ENCODE measurements around the gene ANKRD52. TPM values are rescaled to one million over a fixed set of nuclear protein-coding genes. Genes with fewer than 3 reads are reported as not detected.
A peak's percentile ranks its signal among the peaks of the same experiment; 100 is the strongest.

The ANKRD52 gene
- total and polyA plus RNA-seq, 12 donors = 8.4 to 86.8 (median 28.7) TPM

DNA sequence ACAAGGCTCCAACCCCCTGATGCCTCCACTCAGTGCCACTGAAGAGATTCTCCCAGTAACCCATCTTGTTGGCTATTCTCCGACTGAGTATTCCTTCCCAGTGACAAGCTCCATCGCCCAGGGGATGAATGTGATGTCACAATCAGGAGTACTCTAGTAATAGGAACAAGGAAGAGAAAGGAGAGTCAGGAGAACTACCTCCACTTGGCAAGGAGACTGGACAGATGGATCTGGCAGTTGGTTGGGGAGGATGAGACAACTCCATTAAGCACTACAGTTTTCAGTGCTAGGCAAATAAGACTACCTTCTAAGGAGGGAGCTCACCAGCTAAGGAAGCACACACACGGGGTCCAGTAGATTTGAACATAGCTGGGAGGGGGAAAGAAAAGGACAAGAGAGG lies 41.7 kb downstream of the ANKRD52 start:
- Histone ChIP-seq H3K27ac (no peak overlapping the region), H3K9me3 (replicated peaks in 1 of 3) (no peaks in the 10 kb centered on the region), H3K27me3 (no peaks in the 10 kb centered on the region), H3K36me3 (replicated peaks in 1 of 2) (peaks cover 0 to 48% of the 10 kb centered on the region in 2 donors), H3K4me3 (no peak overlapping the region), H3K4me1 (replicated peaks in 1 of 2) (peaks cover 10 to 13% of the 10 kb centered on the region in 2 donors)
- intact Hi-C loops (cut with DNase I) = no loop called here
- TF ChIP-seq, protein P1, sequence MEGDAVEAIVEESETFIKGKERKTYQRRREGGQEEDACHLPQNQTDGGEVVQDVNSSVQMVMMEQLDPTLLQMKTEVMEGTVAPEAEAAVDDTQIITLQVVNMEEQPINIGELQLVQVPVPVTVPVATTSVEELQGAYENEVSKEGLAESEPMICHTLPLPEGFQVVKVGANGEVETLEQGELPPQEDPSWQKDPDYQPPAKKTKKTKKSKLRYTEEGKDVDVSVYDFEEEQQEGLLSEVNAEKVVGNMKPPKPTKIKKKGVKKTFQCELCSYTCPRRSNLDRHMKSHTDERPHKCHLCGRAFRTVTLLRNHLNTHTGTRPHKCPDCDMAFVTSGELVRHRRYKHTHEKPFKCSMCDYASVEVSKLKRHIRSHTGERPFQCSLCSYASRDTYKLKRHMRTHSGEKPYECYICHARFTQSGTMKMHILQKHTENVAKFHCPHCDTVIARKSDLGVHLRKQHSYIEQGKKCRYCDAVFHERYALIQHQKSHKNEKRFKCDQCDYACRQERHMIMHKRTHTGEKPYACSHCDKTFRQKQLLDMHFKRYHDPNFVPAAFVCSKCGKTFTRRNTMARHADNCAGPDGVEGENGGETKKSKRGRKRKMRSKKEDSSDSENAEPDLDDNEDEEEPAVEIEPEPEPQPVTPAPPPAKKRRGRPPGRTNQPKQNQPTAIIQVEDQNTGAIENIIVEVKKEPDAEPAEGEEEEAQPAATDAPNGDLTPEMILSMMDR (IDR thresholded peaks at IDR 0.05) = no peak
- no peak for TF ChIP-seq POLR2A (IDR thresholded peaks at IDR 0.05)
- no peak for DNase-seq
- WGBS, 4 donors = 73 to 89% (median 81%) methylated on average over 3 of the region's 3 CpGs

DNA sequence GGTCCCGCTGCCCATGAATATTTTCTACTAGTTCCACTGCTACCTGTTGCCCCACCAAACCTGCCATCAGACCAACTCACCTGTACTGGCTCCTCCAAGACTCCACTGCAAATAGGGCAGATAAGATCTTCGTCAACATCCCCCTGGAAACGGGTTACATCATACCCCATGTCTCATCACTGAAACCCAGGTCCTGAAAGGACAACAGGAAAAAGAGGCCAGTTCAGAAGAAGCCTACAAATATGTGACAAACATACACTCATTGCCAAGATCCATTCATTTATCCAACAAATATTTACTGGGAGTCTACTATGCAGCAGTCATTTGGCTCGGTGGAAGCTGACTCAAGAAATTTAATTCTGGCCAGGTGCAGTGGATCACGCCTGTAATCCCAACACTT lies 44.3 kb downstream of the ANKRD52 start:
- Histone ChIP-seq H3K4me3 (no peak overlapping the region), H3K27ac (no peak overlapping the region), H3K27me3 (no peaks in the 10 kb centered on the region), H3K9me3 (replicated peaks in 1 of 3) (no peaks in the 10 kb centered on the region), H3K4me1 (replicated peaks in 1 of 2) (no peaks in the 10 kb centered on the region), H3K36me3 (replicated peaks in 1 of 2) (peaks cover 0 to 74% of the 10 kb centered on the region in 2 donors)
- intact Hi-C loops (cut with DNase I) = no loop called here
- DNase-seq = no peak
- TF ChIP-seq POLR2A (IDR thresholded peaks at IDR 0.05) = no peak
- TF ChIP-seq, protein P1 (IDR thresholded peaks at IDR 0.05) = no peak
- 75 to 87% (median 81%) methylated on average over 5 of the region's 5 CpGs for WGBS, 4 donors

DNA sequence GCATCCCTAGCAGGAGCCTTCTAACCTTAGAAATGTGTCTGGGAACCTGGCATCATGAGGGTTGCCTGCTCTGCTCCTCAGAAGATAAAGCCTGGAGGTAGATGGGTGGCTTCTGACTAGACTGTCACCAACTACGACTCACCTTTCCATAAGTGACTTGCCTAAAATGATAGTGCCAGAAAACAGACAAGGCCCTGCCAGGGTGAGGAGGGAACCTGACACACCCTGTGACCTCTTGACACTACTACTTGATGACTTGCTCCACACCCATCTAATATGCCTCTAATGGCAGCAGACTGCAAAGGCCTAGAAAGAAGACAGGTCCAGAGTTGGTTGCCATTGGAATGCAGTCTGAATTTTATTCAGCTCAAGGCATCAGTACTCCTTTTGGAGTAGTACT lies 45.8 kb downstream of the ANKRD52 start:
- H3K27me3 ChIP-seq = no peaks in the 10 kb centered on the region
- intact Hi-C loops (cut with DNase I) = no loop called here
- WGBS, 4 donors = 74 to 100% (median 80%) methylated on average over 1 of the region's 1 CpG

DNA sequence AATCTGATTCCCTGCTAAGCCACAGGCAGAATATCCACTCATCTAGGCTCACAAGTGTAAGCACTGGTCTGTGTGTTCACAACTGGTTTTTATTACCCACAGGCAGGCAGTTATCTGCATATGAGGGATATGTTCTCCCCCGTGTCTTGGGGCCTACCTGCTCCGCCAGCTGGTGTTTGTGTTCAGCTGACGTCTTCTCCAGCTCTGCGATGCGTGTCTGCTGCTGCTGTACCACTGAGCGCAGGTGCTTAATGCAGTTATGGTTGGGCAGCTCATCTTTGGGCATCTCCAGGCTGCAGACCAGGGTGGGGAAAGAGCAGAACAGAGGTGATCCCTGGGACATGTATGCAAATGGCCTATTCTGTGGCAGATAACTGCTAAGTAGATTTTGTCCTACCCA lies 50.2 kb downstream of the ANKRD52 start:
- Histone ChIP-seq H3K4me1 (replicated peaks in 1 of 2) (no peaks in the 10 kb centered on the region), H3K27ac (no peak overlapping the region), H3K36me3 (replicated peaks in 1 of 2) (peaks cover 0 to 81% of the 10 kb centered on the region in 2 donors), H3K9me3 (replicated peaks in 1 of 3) (no peaks in the 10 kb centered on the region), H3K4me3 (no peak overlapping the region), H3K27me3 (no peaks in the 10 kb centered on the region)
- WGBS, 4 donors = 78 to 90% (median 87%) methylated on average over 6 of the region's 6 CpGs
- peak in 2 of 7 donors; percentile 25 to 82 for DNase-seq
- intact Hi-C loops (cut with DNase I) = no loop called here
- TF ChIP-seq, protein P1 (IDR thresholded peaks at IDR 0.05) = no peak
- TF ChIP-seq POLR2A (IDR thresholded peaks at IDR 0.05) = no peak

More for the DNA sequence above, 45.8 kb downstream of the ANKRD52 start:
- no peak for DNase-seq
- no peaks in the 10 kb centered on the region for H3K4me1 ChIP-seq (replicated peaks in 1 of 2)
- no peak overlapping the region for H3K27ac ChIP-seq
- peaks cover 0 to 87% of the 10 kb centered on the region in 2 donors for H3K36me3 ChIP-seq (replicated peaks in 1 of 2)
- TF ChIP-seq, protein P1 (IDR thresholded peaks at IDR 0.05) = no peak
- TF ChIP-seq POLR2A (IDR thresholded peaks at IDR 0.05) = no peak
- no peak overlapping the region for H3K4me3 ChIP-seq
- no peaks in the 10 kb centered on the region for H3K9me3 ChIP-seq (replicated peaks in 1 of 3)
